Renal pelvis (tissue), 4 donors: ENCODE results near the gene PDZD7. TPM values are rescaled to one million over a fixed set of nuclear protein-coding genes. Genes with fewer than 3 reads are reported as not detected.
A peak's percentile ranks its signal among the peaks of the same experiment; 100 is the strongest.

Experiments
- DNase-seq: peaks from one replicate; pipeline ENCODE4 v3.0.0-alpha.2; 2013
- polyA plus RNA-seq, 3 donors: library from polyadenylated mRNA; unstranded; fragments of 120-200 nt; gene quantifications; one replicate each; pipeline ENCODE4 v1.2.1, GENCODE V29; 2013; ENCODE audit not compliant: insufficient read length in 3 of 3

The PDZD7 gene
- polyA plus RNA-seq, 3 donors = 2.8 to 5.6 (median 3.2) TPM

GRCh38 chr10:101020427-101021075 lies 10.4 kb downstream of the PDZD7 start:
- no peak for DNase-seq

DNA sequence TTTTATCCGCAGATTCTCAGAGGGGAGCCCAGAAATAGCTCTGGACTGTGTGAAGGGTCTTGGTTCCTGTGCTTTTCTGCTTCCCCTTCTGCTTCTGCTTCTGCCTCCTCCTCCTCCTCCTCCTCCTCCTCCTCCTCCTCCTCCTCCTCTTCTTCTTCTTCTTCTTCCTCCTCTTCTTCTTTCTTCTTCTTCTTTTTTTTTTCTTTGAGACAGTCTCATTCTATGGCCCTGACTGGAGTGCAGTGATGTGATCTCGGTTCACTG lies 11.6 kb downstream of the PDZD7 start:
- DNase-seq = no peak

GRCh38 chr10:101018600-101019439 lies 12.1 kb downstream of the PDZD7 start:
- DNase-seq = no peak

DNA sequence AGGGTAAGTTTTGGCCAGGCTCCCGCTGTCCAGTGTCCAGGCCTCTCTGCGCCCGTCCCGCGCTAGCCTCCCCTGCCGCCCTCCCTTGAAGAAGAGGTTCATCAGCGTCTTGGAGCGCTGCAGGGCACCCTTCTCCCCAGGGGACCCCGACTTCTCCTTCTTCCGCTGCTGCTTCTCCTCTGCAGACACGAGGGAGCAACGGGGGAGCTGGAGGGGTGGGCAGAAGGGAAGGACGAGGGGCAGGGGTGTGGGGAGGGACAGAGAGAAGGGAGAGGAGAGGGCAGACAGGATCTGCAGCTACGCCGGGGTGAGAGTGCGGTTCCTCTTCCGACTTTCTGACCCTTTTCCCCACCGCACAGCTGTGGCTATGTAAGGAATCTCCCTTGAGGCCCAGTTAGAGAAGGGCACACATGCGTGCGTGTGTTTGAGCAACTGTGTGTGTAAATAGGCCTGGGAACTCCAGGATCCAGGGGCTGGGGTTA lies 12.8 kb downstream of the PDZD7 start:
- DNase-seq = no peak

DNA sequence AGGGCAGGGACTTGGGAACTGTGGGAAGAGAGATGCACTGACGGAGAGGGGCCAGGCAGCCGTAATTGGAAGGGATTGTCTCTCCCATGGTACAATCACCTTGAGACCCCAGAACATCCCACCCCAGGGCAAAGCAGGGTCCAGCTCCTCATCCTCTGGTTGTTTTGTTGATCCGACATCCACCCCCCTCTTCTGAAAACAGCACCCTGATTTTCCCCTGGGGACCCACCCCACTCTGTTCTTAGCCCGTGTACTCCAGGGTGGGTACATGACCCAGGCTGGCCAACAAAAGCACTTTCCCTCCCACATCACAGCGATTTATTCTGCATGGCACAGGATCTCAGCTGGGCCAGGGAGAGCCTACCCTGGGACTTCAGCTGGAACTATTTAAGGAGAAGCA lies 14.1 kb downstream of the PDZD7 start:
- no peak for DNase-seq

DNA sequence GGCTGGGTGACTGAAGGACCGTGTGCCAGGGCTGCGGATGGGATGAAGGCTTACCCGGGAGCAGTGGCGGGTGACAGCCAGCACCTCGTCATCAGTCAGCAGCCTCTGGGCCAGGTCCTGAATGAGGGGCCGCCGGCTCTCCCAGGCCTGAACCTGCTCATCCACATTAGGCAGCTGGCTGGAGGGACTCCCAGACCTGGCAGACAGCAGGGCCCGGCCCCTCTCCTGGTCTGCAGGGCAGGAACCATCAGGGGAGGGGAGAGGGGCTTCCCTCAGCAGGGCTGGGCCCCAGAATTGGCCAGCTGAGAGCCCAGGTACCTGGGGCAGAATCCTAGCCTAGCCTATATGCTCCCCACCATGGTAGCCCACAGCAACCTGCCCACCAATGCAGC lies 15.4 kb downstream of the PDZD7 start:
- no peak for DNase-seq

GRCh38 chr10:101014966-101015581 lies 15.9 kb downstream of the PDZD7 start:
- DNase-seq = no peak

- DNase-seq = no peak
Observed at GRCh38 chr10:101014230-101014884, 16.6 kb downstream of the PDZD7 start.

DNA sequence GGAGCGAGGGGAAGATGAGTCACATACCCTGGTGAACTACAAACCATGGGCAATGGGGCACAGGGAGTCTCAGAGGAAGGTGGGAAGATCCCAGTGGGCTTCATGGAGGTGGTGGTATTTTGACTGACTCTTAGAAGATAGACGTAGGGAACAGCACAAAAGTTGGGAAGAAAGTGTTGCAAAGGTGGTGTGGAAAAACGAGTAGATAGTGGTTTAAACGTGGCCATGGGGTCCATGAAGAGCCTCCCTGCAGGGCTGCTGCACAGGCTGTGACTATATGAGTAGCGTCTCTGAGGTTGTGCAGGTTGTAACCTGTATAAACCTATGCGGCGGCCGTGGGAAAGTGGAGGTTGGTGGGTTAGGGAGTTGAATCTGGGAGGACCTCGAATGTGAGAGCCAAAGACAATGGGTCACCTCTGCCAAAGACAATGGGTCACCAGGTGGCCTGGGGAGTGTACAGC lies 17.5 kb downstream of the PDZD7 start:
- no peak for DNase-seq

- peak; percentile 91 for DNase-seq
Observed at GRCh38 chr10:101012525-101013364, 18.2 kb downstream of the PDZD7 start.

DNA sequence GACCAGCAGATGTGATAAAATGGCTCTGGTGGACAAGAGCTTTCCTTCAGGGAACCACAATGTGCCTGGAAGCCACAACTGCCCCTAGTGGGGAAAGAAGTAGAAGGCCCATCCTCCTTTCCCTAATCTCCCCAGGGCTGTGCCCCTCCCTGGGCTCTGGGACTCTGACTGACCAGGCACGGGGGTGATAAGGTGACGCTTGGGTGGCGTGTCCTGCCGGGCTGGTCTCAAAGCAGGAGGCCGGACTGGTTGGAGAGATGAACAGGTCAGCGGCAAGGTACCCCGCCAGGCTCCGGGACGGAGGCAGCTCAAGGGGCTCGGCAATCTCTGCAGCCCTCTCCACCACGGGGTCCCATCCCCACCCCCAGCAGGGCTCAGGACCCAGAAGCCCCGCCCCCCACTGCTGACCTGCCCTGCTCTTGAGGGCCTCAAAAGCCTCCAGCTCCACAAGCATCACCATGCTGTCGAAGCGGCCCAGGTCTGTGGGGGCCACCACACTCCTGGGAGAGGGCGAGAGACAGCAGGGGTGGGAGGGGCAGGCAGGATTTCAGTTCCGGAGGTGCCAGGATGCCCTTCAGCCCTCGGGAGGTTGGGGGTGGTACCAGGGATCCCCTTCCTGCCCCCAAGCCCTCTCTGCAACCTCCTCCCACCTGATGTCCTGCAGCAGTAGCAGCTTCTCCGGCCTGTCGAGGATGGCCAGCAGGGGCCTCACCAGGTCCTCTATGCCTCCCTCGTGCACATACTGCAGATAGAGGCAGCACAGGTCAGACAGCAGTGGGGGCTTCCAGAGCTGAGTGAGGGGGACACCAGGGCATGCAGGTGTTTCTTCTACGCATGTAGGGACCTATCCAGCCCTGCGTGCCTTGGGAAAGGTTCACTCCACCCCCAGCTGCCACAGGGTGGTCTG lies 19.2 kb downstream of the PDZD7 start:
- no peak for DNase-seq

DNA sequence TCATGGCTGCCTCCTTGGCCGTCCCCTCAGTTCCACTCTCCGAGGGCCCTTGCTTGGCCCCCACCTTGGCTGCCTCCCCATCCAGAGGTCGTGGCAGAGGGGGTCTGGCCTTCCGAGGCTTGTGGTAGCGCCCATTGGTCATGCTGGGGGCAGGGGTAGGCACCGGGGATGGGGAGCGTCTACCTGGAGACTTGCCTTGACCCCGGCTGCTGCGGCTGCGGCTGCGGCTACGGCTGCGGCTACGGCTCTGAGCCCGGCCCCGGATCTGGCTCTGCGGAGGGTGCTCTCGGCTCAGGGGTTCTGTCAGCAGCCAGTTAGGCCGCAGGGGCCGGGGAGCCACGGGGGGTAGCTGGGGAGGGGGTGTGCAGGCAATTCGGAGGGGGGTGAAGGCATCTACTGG lies 20.6 kb downstream of the PDZD7 start:
- no peak for DNase-seq

- no peak for DNase-seq
Observed at GRCh38 chr10:101008823-101009423, 22.0 kb downstream of the PDZD7 start.

GRCh38 chr10:101007915-101008822 lies 22.8 kb downstream of the PDZD7 start:
- DNase-seq = no peak

DNA sequence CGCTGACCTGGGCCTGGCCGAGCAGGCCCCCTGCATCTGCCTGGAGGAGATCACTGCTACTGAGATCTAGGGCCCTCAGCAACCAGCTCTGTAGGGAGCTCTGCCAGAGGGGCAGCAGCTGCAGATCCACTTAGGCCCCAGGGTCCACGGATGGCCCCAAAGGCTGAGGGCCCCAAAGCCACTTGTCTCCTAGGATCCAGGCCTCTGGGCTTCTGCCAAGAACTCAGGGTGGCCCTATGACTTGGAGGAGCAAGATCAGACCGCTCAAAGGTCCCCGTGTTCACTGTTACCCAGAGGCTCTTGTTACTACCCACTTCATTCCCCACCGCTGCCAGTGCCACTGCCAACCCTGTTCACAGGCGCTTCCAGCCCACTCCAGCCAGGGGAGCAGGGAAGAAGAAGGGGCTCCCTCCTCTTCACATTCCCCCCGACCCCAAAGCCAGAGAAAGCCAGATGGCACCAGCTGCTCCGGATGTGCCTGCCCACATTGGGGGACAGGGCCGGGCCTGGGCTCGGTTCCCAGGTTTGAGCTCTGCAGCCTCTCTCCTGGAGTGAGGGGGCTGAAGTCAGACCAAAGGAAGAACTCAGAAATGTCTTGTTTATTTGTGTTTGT lies 23.7 kb downstream of the PDZD7 start:
- no peak for DNase-seq

DNA sequence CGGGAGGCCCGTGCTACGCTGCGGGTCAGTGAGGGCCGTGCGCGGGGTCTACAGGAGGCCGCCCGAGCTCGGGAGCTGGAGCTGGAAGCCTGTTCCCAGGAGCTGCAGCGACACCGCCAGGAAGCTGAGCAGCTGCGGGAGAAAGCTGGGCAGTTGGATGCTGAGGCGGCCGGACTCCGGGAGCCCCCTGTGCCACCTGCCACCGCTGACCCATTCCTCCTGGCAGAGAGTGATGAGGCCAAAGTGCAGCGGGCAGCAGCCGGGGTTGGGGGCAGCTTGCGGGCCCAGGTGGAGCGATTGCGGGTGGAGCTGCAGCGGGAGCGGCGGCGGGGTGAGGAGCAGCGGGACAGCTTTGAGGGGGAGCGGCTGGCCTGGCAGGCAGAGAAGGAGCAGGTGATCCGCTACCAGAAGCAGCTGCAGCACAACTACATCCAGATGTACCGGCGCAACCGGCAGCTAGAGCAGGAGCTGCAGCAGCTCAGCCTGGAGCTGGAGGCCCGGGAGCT lies 24.3 kb downstream of the PDZD7 start:
- no peak for DNase-seq

DNA sequence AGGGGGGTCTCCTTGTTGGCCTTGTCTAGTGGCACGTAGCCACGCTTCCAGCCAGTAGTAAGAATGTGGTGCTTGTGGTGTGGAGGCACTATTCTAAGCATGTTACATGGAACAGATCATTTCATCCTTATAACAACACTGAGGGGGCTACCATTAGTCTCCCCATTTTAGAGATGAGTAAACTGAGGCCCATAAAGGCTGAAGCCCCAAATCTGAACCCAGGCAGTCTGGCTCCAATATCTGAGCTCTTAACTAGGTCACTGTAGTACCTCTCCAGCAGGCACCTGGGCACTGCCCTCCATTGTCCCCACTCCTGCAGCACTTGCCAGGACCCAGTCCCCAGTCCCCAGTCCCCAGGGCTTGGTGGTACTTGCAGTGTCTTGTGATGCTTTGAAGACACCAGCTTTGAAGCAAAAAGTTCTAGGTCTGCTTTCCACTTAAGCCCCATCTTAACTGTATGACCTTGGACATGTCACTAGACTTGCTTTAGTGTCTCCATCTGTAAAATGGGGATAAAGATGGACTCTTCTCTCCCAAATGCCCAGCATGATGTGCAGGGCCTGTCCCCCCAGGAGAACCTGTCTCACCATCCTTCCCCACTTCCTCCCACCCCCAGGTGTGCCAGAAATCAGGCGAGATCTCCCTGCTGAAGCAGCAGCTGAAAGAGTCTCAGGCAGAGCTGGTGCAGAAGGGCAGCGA lies 24.9 kb downstream of the PDZD7 start:
- no peak for DNase-seq

DNA sequence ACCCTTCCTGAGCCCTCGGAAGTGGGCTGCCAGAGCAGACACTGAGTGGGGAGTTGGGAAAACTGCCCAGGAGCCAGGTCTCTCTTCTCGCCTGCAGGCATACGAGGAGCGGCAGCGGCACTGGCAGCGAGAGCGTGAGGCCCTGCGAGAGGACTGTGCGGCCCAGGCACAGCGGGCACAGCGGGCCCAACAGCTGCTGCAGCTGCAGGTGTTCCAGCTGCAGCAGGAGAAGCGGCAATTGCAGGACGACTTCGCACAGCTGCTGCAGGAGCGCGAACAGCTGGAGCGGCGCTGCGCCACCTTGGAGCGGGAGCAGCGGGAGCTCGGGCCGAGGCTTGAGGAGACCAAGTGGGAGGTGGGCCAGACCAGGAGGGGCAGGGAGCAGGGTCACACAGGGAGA lies 25.6 kb downstream of the PDZD7 start:
- no peak for DNase-seq
